Ishikawa (cell line): Measurements from ENCODE around the gene TRIM49B.
"Not testable (repeated sequence)": the region's sequence is repeated elsewhere in the genome, so short reads cannot be mapped to it uniquely, and the experiment has no call there.

ENCODE experiments used
- CREB1 ChIP-seq: IDR thresholded peaks from 2 replicates; pipeline ENCODE4 v1.6.1; 2012; ENCODE audit warnings: low read depth
- EGR1 ChIP-seq: IDR thresholded peaks from 2 replicates; pipeline ENCODE4 v1.6.1; 2012
- NFIC ChIP-seq: IDR thresholded peaks from 2 replicates; pipeline ENCODE4 v1.6.1; 2012
- RAD21 ChIP-seq: IDR thresholded peaks from 2 replicates; pipeline ENCODE4 v1.6.1; 2012; ENCODE audit warnings: low read depth
- TCF12 ChIP-seq: IDR thresholded peaks from 2 replicates; pipeline ENCODE4 v1.6.1; 2012; ENCODE audit warnings: low read depth
- YY1 ChIP-seq: IDR thresholded peaks from 2 replicates; pipeline ENCODE4 v1.6.1; 2012; ENCODE audit warnings: low read depth
- TF ChIP-seq, protein P1 (sequence below): IDR thresholded peaks from 2 replicates; pipeline ENCODE4 v1.6.1; 2012
- TF ChIP-seq, protein P2 (sequence below): IDR thresholded peaks from 2 replicates; pipeline ENCODE4 v1.6.1; 2012; ENCODE audit warnings: low read depth, mild to moderate bottlenecking

The TRIM49B gene, protein sequence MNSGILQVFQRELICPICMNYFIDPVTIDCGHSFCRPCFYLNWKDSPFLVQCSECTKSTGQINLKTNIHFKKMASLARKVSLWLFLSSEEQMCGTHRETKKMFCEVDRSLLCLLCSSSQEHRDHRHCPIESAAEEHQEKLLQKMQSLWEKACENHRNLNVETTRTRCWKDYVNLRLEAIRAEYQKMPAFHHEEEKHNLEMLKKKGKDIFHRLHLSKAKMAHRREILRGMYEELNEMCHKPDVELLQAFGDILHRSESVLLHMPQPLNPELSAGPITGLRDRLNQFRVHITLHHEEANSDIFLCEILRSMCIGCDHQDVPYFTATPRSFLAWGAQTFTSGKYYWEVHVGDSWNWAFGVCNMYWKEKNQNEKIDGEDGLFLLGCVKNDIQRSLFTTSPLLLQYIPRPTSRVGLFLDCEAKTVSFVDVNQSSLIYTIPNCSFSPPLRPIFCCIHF

GRCh38 chr11:49028523-49028922 lies at the start of gene TRIM49B:
TRIM49B (plus strand) TSS chr11:49028823; CDS start chr11:49031600, 2,777 bp downstream.
- TF ChIP-seq, protein P1, sequence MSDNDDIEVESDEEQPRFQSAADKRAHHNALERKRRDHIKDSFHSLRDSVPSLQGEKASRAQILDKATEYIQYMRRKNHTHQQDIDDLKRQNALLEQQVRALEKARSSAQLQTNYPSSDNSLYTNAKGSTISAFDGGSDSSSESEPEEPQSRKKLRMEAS, result not testable (repeated sequence)
- not testable (repeated sequence) for TF ChIP-seq TCF12, EGR1

GRCh38 chr11:48983785-48984184 lies 44.8 kb upstream of the TRIM49B start, which contains the start of gene TRIM51G:
TRIM51G (minus strand) TSS chr11:48983885; CDS start chr11:48981695, 2,190 bp downstream.
- TF ChIP-seq NFIC, EGR1: not testable (repeated sequence)
- TF ChIP-seq, protein P2, sequence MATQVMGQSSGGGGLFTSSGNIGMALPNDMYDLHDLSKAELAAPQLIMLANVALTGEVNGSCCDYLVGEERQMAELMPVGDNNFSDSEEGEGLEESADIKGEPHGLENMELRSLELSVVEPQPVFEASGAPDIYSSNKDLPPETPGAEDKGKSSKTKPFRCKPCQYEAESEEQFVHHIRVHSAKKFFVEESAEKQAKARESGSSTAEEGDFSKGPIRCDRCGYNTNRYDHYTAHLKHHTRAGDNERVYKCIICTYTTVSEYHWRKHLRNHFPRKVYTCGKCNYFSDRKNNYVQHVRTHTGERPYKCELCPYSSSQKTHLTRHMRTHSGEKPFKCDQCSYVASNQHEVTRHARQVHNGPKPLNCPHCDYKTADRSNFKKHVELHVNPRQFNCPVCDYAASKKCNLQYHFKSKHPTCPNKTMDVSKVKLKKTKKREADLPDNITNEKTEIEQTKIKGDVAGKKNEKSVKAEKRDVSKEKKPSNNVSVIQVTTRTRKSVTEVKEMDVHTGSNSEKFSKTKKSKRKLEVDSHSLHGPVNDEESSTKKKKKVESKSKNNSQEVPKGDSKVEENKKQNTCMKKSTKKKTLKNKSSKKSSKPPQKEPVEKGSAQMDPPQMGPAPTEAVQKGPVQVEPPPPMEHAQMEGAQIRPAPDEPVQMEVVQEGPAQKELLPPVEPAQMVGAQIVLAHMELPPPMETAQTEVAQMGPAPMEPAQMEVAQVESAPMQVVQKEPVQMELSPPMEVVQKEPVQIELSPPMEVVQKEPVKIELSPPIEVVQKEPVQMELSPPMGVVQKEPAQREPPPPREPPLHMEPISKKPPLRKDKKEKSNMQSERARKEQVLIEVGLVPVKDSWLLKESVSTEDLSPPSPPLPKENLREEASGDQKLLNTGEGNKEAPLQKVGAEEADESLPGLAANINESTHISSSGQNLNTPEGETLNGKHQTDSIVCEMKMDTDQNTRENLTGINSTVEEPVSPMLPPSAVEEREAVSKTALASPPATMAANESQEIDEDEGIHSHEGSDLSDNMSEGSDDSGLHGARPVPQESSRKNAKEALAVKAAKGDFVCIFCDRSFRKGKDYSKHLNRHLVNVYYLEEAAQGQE, result not testable (repeated sequence)

DNA sequence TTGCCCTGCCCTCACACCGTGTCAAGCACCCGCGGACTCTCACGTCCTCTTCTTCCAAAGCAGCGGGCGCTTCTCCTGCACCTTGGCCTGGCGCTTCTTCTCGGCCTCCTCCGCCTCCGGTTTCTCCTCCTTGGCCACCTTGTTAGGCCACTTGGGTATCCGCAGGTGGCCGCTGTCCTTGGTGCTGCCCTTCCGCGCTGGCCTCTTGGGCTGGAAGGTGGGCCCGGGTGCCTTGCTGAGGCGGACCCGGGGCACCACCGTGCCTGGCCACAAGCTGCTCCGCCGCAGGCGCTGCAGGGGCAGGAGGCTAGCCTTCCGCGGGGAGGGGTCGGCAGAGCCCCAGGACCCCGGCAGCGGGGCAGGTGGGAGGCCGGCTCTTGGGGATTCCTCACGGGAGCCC lies 19.6 kb downstream of the TRIM49B start:
- TF ChIP-seq, protein P2, result peak; percentile 79

GRCh38 chr11:49059012-49059411 lies 30.4 kb downstream of the TRIM49B start, which contains the start of gene TRIM64C:
TRIM64C (minus strand) TSS chr11:49059112; CDS start chr11:49059112, 0 bp downstream.
- not testable (repeated sequence) for TF ChIP-seq YY1, CREB1, RAD21
